Activated naive CD8-positive, alpha-beta T cell treated with anti-CD3 and anti-CD28 coated beads, Interleukin-2, amount 50 U/mL, for 24 hours (primary cell): ENCODE measurements around the gene TPTE2.
"Not testable (repeated sequence)": the region's sequence is repeated elsewhere in the genome, so short reads cannot be mapped to it uniquely, and the experiment has no call there.

Source experiments
- ATAC-seq: fragments of 150-1000 bp; cut with Tn5 transposase; one replicate; pipeline ENCODE4 v1.10.0; 2021
- DNase-seq: peaks from one replicate; pipeline ENCODE4 v3.0.0; 2021
- H3K27ac Mint-ChIP-seq: one replicate; pipeline ENCODE4 v1.8.0; 2021; ENCODE audit warnings: mild to moderate bottlenecking, mixed read lengths
- H3K27me3 Mint-ChIP-seq: one replicate; pipeline ENCODE4 v1.8.0; 2021; ENCODE audit warnings: mixed read lengths
- H3K36me3 Mint-ChIP-seq: one replicate; pipeline ENCODE4 v1.8.0; 2021; ENCODE audit warnings: low read depth, mixed read lengths
- H3K4me1 Mint-ChIP-seq: one replicate; pipeline ENCODE4 v1.8.0; 2021; ENCODE audit warnings: mixed read lengths
- H3K4me3 Mint-ChIP-seq: one replicate; pipeline ENCODE4 v1.8.0; 2021; ENCODE audit warnings: mild to moderate bottlenecking, moderate library complexity, mixed read lengths
- H3K9me3 Mint-ChIP-seq: one replicate; pipeline ENCODE4 v1.8.0; 2021; ENCODE audit warnings: mixed read lengths

Gene TPTE2

DNA sequence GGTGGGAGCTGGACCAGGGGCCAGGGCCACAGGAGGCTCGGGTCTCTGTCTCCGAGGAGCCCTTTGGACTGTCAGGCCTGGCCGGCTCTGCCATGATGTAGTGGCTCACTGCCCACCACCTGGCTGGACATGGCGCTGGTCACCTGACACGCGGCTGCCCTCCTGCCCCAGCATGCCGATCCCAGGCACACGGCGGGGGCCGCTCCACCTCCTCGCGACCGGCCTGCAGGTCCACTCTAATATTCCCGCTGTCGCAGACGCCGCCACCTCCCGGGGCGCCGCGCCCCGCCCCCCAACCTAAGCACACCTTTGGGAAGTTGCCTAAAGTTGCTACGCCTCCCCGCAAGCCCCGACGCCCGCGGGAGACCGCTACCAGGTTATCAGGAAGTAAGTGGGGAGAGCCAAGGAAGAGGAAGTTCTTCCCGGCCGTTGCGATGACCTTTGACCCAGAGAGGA lies at the start of gene TPTE2:
TPTE2 (minus strand) TSS at position 406 of the 456 bp plus-strand sequence. CDS start 58,298 bp downstream, outside the sequence.
- H3K36me3 Mint-ChIP-seq, H3K4me1 Mint-ChIP-seq, ATAC-seq, H3K27ac Mint-ChIP-seq, DNase-seq, H3K4me3 Mint-ChIP-seq, H3K9me3 Mint-ChIP-seq, H3K27me3 Mint-ChIP-seq: not testable (repeated sequence)

DNA sequence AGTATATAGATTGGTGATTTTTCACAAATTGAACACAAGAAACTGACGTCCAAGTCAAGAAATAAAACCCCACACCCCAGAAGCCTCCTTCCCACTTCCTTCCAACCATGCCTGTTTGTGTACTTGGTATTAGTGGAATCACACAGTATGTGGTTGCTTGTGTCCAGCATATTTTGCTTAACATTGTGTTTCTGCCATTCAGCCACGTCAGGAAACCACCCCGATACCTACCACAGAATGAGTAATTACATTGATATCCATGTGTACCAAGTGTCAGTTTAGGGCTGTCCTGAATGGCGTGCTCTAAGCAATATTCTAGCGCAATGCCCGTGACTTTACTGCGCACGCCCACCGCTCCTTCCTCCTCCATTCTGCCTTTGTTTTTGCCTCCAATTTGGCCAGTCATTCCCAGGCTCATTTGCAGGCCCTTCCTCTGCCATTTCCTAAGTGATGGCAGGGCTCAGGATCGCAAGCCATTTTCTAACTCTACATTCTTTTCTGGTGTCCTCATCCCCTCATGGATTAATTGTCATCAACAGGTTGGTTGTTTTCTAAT lies 46.3 kb upstream of the TPTE2 start:
- Mint-ChIP-seq H3K4me3 (no peak overlapping the region), H3K36me3 (peaks cover 27% of the 10 kb centered on the region), H3K27me3 (peaks cover 25% of the 10 kb centered on the region), H3K27ac (no peak overlapping the region), H3K9me3 (peaks cover 24% of the 10 kb centered on the region), H3K4me1 (peaks cover 5% of the 10 kb centered on the region)
- DNase-seq = no peak
- no peak for ATAC-seq

GRCh38 chr13:19606737-19607136 lies 45.4 kb upstream of the TPTE2 start:
- no peak overlapping the region for H3K27ac Mint-ChIP-seq
- no peak for DNase-seq
- peaks cover 5% of the 10 kb centered on the region for H3K4me1 Mint-ChIP-seq
- H3K4me3 Mint-ChIP-seq = no peak overlapping the region
- H3K36me3 Mint-ChIP-seq = peaks cover 27% of the 10 kb centered on the region
- H3K27me3 Mint-ChIP-seq = peaks cover 26% of the 10 kb centered on the region
- ATAC-seq = no peak
- peaks cover 24% of the 10 kb centered on the region for H3K9me3 Mint-ChIP-seq

DNA sequence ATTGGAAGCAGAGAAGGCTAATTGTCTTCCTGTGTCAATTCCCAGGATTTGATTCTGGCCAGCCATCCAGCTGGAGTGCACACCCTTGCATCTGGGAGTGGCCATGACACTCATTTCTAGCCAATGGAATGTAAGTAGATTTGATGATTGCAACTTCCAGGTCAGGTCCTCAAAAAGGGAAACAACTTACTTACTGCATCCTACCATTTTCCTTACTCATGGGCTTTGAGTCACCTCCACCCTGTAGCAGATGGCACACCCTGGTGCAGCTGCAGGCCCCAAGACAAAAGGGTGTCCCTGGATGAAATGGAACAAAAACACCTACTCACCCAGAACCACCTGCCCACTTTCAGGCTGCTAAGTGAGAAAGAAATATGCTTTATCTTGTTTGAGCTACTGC lies 44.8 kb upstream of the TPTE2 start:
- DNase-seq (no peak), ATAC-seq (no peak)
- H3K4me1 Mint-ChIP-seq = peaks cover 5% of the 10 kb centered on the region
- H3K9me3 Mint-ChIP-seq = peaks cover 24% of the 10 kb centered on the region
- no peak overlapping the region for H3K27ac Mint-ChIP-seq
- H3K4me3 Mint-ChIP-seq = no peak overlapping the region
- H3K36me3 Mint-ChIP-seq = peaks cover 27% of the 10 kb centered on the region
- peaks cover 26% of the 10 kb centered on the region for H3K27me3 Mint-ChIP-seq

GRCh38 chr13:19605161-19605955 lies 44.0 kb upstream of the TPTE2 start:
- Mint-ChIP-seq H3K9me3 (peaks cover 20% of the 10 kb centered on the region), H3K4me1 (peaks cover 5% of the 10 kb centered on the region), H3K27ac (no peak overlapping the region), H3K36me3 (peaks cover 27% of the 10 kb centered on the region), H3K4me3 (no peak overlapping the region), H3K27me3 (peaks cover 26% of the 10 kb centered on the region)
- ATAC-seq = no peak
- no peak for DNase-seq

- peaks cover 20% of the 10 kb centered on the region for H3K9me3 Mint-ChIP-seq
- H3K4me1 Mint-ChIP-seq = peaks cover 5% of the 10 kb centered on the region
- H3K27ac Mint-ChIP-seq = no peak overlapping the region
- H3K27me3 Mint-ChIP-seq = peaks cover 34% of the 10 kb centered on the region
- DNase-seq (no peak), ATAC-seq (no peak)
- no peak overlapping the region for H3K4me3 Mint-ChIP-seq
- H3K36me3 Mint-ChIP-seq = peaks cover 27% of the 10 kb centered on the region
These were observed 43.0 kb upstream of the TPTE2 start for GRCh38 chr13:19604306-19604705.

DNA sequence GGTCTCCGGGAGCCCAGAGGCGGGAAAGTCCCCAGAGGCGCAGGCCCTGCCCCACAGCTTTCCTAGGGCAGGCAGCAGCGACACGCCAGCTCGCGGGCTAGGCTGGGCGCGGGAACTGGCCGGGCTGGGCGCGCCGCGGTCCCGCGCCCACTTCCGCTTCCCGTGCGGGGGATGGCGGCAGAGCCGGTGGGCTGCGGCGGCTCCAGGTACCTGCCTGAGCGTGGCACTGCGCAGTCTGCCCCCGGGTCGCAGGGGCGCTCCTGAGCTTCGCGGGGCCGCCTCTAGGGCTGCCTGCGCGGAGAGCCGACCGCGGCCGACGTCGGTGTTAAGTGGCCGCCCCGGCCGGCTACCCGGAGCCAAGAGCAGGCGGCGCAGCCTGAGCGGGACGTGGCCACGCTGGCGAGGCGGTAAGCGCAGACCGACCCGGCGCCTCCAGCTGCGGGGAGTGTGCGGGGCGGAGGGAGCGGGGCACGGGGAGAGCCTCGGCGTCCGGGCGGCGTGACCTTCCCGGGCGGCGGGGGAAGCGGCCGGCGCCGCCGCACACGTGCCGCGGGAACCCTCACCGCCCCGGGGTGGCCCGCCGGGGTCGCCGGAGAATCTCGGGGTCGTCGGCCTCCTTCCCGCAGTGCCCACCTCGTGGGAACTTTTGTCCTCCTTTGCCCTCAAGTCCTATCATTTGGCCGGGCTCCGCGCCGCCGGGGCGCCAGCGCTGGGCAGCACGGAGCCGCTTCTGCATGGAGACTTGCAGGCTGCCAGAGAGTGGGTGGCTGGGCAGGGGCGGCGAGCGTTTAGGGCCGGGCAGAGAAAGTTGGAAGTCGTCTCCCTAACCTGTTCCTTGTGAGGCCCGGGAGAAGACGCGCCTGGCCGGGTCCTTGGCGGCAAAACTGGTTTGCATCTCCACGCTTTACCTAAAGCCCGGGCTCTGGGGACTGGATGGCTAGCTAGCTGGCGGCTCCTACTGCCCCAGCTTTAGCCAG lies 40.7 kb upstream of the TPTE2 start:
- Mint-ChIP-seq H3K27me3 (peaks cover 42% of the 10 kb centered on the region), H3K4me3 (peak overlapping the region; percentile 70), H3K27ac (no peak overlapping the region), H3K9me3 (peaks cover 20% of the 10 kb centered on the region), H3K36me3 (peaks cover 24% of the 10 kb centered on the region), H3K4me1 (peaks cover 11% of the 10 kb centered on the region)
- DNase-seq (peak; percentile 57), ATAC-seq (peak; percentile 84)

- H3K4me1 Mint-ChIP-seq = peaks cover 6% of the 10 kb centered on the region
- no peak for ATAC-seq
- no peak overlapping the region for H3K4me3 Mint-ChIP-seq
- no peak overlapping the region for H3K27ac Mint-ChIP-seq
- DNase-seq = no peak
- H3K27me3 Mint-ChIP-seq = peaks cover 25% of the 10 kb centered on the region
- no peaks in the 10 kb centered on the region for H3K9me3 Mint-ChIP-seq
- no peaks in the 10 kb centered on the region for H3K36me3 Mint-ChIP-seq
These were observed 36.2 kb upstream of the TPTE2 start for GRCh38 chr13:19597523-19597922.

- Mint-ChIP-seq H3K27ac (no peak overlapping the region), H3K9me3 (no peaks in the 10 kb centered on the region), H3K27me3 (peaks cover 25% of the 10 kb centered on the region), H3K36me3 (no peaks in the 10 kb centered on the region), H3K4me3 (no peak overlapping the region), H3K4me1 (peaks cover 6% of the 10 kb centered on the region)
- DNase-seq (no peak), ATAC-seq (peak; percentile 41)
These were observed 35.6 kb upstream of the TPTE2 start for GRCh38 chr13:19596960-19597361.

DNA sequence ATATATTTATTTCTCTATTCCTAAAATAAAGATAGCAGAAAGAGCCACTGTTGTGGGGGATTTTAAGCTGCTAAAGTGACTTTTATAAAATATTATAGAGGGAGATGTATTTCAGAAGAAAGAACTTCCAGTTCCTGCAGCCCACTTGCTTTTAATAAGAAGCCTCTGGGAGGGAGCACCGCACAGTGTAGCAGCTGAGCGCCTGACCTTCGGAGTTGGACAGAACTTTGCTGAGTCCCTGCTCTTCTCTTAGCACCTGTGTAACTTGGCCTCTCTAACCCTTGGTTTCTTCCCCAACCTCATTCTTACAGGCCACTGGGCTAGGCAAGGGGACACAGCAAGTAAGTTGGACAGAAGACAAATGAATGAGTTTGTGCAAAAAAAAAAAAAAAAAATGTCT lies 34.8 kb upstream of the TPTE2 start:
- peaks cover 25% of the 10 kb centered on the region for H3K27me3 Mint-ChIP-seq
- DNase-seq (no peak), ATAC-seq (no peak)
- H3K4me1 Mint-ChIP-seq = peaks cover 6% of the 10 kb centered on the region
- H3K4me3 Mint-ChIP-seq = no peak overlapping the region
- no peak overlapping the region for H3K27ac Mint-ChIP-seq
- no peaks in the 10 kb centered on the region for H3K9me3 Mint-ChIP-seq
- H3K36me3 Mint-ChIP-seq = no peaks in the 10 kb centered on the region

DNA sequence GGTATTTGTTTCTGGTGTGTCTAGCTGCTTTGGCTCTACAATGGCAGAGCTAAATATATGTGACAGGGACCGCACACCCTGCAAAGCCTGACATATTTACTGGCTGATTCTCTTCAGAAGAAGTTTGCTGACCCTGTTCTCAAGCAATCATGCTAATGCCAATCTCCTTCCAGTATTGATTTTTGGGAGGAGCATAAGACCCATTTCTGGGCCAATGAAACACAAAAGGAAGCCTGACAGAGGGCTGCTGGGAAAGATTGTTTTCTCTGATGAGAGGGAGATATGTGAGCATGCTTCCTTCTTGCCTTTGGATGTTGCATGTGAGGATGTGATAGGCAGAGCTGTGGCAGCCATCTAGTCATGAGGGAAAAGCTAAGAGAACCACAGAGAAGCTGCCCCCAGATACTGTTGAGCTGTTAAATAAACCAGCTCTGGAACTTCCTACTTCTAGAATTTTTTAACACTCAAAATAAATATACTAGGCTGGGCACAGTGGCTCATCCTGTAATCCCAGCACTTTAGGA lies 31.4 kb upstream of the TPTE2 start:
- Mint-ChIP-seq H3K36me3 (no peaks in the 10 kb centered on the region), H3K4me1 (peaks cover 8% of the 10 kb centered on the region), H3K27me3 (peaks cover 10% of the 10 kb centered on the region), H3K9me3 (no peaks in the 10 kb centered on the region), H3K4me3 (no peak overlapping the region), H3K27ac (no peak overlapping the region)
- no peak for DNase-seq
- ATAC-seq = no peak

GRCh38 chr13:19591864-19592263 lies 30.5 kb upstream of the TPTE2 start:
- ATAC-seq = no peak
- no peak for DNase-seq
- Mint-ChIP-seq H3K9me3 (no peaks in the 10 kb centered on the region), H3K4me1 (peaks cover 13% of the 10 kb centered on the region), H3K27me3 (peaks cover 8% of the 10 kb centered on the region), H3K27ac (no peak overlapping the region), H3K36me3 (no peaks in the 10 kb centered on the region), H3K4me3 (no peak overlapping the region)

- Mint-ChIP-seq H3K27ac (no peak overlapping the region), H3K4me3 (no peak overlapping the region), H3K27me3 (peaks cover 3% of the 10 kb centered on the region), H3K36me3 (no peaks in the 10 kb centered on the region), H3K9me3 (no peaks in the 10 kb centered on the region), H3K4me1 (peaks cover 19% of the 10 kb centered on the region)
- DNase-seq (no peak), ATAC-seq (no peak)
These were observed 29.1 kb upstream of the TPTE2 start for GRCh38 chr13:19590423-19590822.

- ATAC-seq (no peak), DNase-seq (no peak)
- Mint-ChIP-seq H3K4me1 (peaks cover 19% of the 10 kb centered on the region), H3K36me3 (no peaks in the 10 kb centered on the region), H3K9me3 (no peaks in the 10 kb centered on the region), H3K4me3 (no peak overlapping the region), H3K27me3 (peaks cover 3% of the 10 kb centered on the region), H3K27ac (peak overlapping the region; percentile 11)
These were observed 28.0 kb upstream of the TPTE2 start for GRCh38 chr13:19589312-19589711.
